Prostate gland (tissue), 2 donors: ENCODE results near the gene NRF1. TPM values are rescaled to one million over a fixed set of nuclear protein-coding genes. Genes with fewer than 3 reads are reported as not detected.

Experiments used
- DNase-seq: peaks from one replicate; pipeline ENCODE4 v3.0.0-alpha.2; 2019; ENCODE audit warnings: low spot score
- H3K27ac ChIP-seq, 2 donors: fragments of 200-600 bp; sonication (generic); 2 replicates each; pipeline ENCODE4 v1.5.1; 2017 to 2019
- H3K27me3 ChIP-seq: fragments of 200-600 bp; sonication (generic); replicated peaks from 2 replicates; pipeline ENCODE4 v1.5.1; 2019; ENCODE audit not compliant: insufficient read depth
- H3K36me3 ChIP-seq, 2 donors: fragments of 200-600 bp; sonication (generic); 1 replicate in 1 of 2; 2 replicates in 1 of 2; pipeline versions ENCODE4 v1.5.1 to v1.8.1; 2017 to 2019
- H3K4me1 ChIP-seq: fragments of 200-600 bp; sonication (generic); replicated peaks from 2 replicates; pipeline ENCODE4 v1.5.1; 2019
- H3K4me3 ChIP-seq, 2 donors: fragments of 200-600 bp; sonication (generic); 2 replicates each; pipeline ENCODE4 v1.5.1; 2017 to 2019
- H3K9me3 ChIP-seq: fragments of 200-600 bp; sonication (generic); 2 replicates; pipeline ENCODE4 v1.5.1; 2017
- POLR2A ChIP-seq: fragments of 450-650 bp; IDR thresholded peaks from one replicate; pipeline ENCODE4 v1.6.1; 2016; ENCODE audit warnings: antibody characterized with exemption, mild to moderate bottlenecking
- POLR2AphosphoS5 ChIP-seq: sonication (generic); formaldehyde crosslinking; IDR thresholded peaks from one replicate; pipeline ENCODE4 v1.6.1; 2017; ENCODE audit warnings: antibody characterized with exemption
- WGBS: methylation state at CpG from one replicate; pipeline ENCODE4 v1.1.5; 2018; 5-methylcytosine and 5-hydroxymethylcytosine counted together
- intact Hi-C: fragments of 100-400 bp; cut with DNase I; formaldehyde crosslinking; loops from one replicate; pipeline ENCODE4 v1.14.2; 2022
- total RNA-seq, 2 donors: library from RNA; depleted of rRNA; stranded (reverse); fragments of >200 nt; gene quantifications; one replicate each; pipeline ENCODE4 v1.1.0, GENCODE V29; 2016
- TF ChIP-seq, protein P1 (sequence below), 4 experiments: fragments of 200-600 bp in 2 of 4; fragments of 450-650 bp in 2 of 4; sonication (generic) in 2 of 4; IDR thresholded peaks; 1 replicate in 3 of 4; 2 replicates in 1 of 4; pipeline ENCODE4 v1.5.1; 2016 to 2019; ENCODE audit warnings: antibody characterized with exemption in 4 of 4, mild to moderate bottlenecking in 2 of 4, moderate library complexity in 2 of 4

Gene NRF1
- total RNA-seq, 2 donors from 2014 or later = 22.3 to 27.0 TPM

- Histone ChIP-seq H3K27me3 (no peaks in the 10 kb centered on the region), H3K27ac (no peak overlapping the region), H3K4me3 (no peak overlapping the region), H3K4me1 (no peaks in the 10 kb centered on the region), H3K9me3 (no peaks in the 10 kb centered on the region), H3K36me3 (no peaks in the 10 kb centered on the region)
- 31% methylated on average over 2 of the region's 2 CpGs for WGBS
- no peak for TF ChIP-seq POLR2AphosphoS5
- TF ChIP-seq, protein P1, sequence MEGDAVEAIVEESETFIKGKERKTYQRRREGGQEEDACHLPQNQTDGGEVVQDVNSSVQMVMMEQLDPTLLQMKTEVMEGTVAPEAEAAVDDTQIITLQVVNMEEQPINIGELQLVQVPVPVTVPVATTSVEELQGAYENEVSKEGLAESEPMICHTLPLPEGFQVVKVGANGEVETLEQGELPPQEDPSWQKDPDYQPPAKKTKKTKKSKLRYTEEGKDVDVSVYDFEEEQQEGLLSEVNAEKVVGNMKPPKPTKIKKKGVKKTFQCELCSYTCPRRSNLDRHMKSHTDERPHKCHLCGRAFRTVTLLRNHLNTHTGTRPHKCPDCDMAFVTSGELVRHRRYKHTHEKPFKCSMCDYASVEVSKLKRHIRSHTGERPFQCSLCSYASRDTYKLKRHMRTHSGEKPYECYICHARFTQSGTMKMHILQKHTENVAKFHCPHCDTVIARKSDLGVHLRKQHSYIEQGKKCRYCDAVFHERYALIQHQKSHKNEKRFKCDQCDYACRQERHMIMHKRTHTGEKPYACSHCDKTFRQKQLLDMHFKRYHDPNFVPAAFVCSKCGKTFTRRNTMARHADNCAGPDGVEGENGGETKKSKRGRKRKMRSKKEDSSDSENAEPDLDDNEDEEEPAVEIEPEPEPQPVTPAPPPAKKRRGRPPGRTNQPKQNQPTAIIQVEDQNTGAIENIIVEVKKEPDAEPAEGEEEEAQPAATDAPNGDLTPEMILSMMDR (IDR thresholded peaks at IDR 0.05) = peak in 2 of 4 experiments; percentile 49 to 53
- intact Hi-C loops = loop anchor here (10.0 kb wide), 3 partner anchors 160 to 370 kb away; no protein-coding TSS in a partner anchor
- no peak for DNase-seq
These were observed 33.2 kb downstream of the NRF1 start for GRCh38 chr7:129644634-129645230.

GRCh38 chr7:129646369-129647021, 35.0 kb downstream of the NRF1 start:
- H3K9me3 ChIP-seq = no peaks in the 10 kb centered on the region
- H3K27me3 ChIP-seq = no peaks in the 10 kb centered on the region
- intact Hi-C loops = loop anchor here (10.0 kb wide), 3 partner anchors 162 to 368 kb away; no protein-coding TSS in a partner anchor
- H3K4me3 ChIP-seq = no peak overlapping the region
- TF ChIP-seq POLR2A = no peak
- TF ChIP-seq, protein P1 (IDR thresholded peaks at IDR 0.05) = no peak
- TF ChIP-seq POLR2AphosphoS5 = no peak
- no peaks in the 10 kb centered on the region for H3K4me1 ChIP-seq
- H3K27ac ChIP-seq = no peak overlapping the region
- WGBS = 87% methylated on average over 4 of the region's 4 CpGs
- DNase-seq = no peak
- no peaks in the 10 kb centered on the region for H3K36me3 ChIP-seq

GRCh38 chr7:129649128-129649690, 37.7 kb downstream of the NRF1 start:
- 93% methylated on average over 1 of the region's 1 CpG for WGBS
- H3K4me1 ChIP-seq = no peaks in the 10 kb centered on the region
- no peaks in the 10 kb centered on the region for H3K9me3 ChIP-seq
- no peak overlapping the region for H3K4me3 ChIP-seq
- no peak overlapping the region for H3K27ac ChIP-seq
- intact Hi-C loops = loop anchor here (10.0 kb wide), 3 partner anchors 164 to 366 kb away; no protein-coding TSS in a partner anchor
- TF ChIP-seq POLR2AphosphoS5 (no peak), POLR2A (no peak)
- TF ChIP-seq, protein P1 (IDR thresholded peaks at IDR 0.05) = no peak
- DNase-seq = no peak
- H3K27me3 ChIP-seq = no peaks in the 10 kb centered on the region
- no peaks in the 10 kb centered on the region for H3K36me3 ChIP-seq

GRCh38 chr7:129650056-129650758, 38.7 kb downstream of the NRF1 start:
- TF ChIP-seq POLR2A = no peak
- TF ChIP-seq, protein P1 (IDR thresholded peaks at IDR 0.05) = no peak
- TF ChIP-seq POLR2AphosphoS5 = no peak
- intact Hi-C loops = no loop called here
- no peak for DNase-seq

More at GRCh38 chr7:129650056-129650758, 38.7 kb downstream of the NRF1 start:
- no peak overlapping the region for H3K27ac ChIP-seq
- no peaks in the 10 kb centered on the region for H3K36me3 ChIP-seq
- H3K4me3 ChIP-seq = no peak overlapping the region
- H3K4me1 ChIP-seq = no peaks in the 10 kb centered on the region
- no peaks in the 10 kb centered on the region for H3K9me3 ChIP-seq
- H3K27me3 ChIP-seq = no peaks in the 10 kb centered on the region
- 92% methylated on average over 5 of the region's 5 CpGs for WGBS
